Lower lobe of right lung (tissue), 2 donors: ENCODE data around the gene PAK4. TPM values are rescaled to one million over a fixed set of nuclear protein-coding genes. Genes with fewer than 3 reads are reported as not detected.

Experiments used
- ATAC-seq, 2 donors: fragments of 200-7000 bp; cut with Tn5 transposase; one replicate each; pipeline ENCODE4 v1.9.1; 2020 to 2022; ENCODE audit warnings: mild to moderate bottlenecking in 2 of 2, moderate library complexity in 2 of 2
- DNase-seq: peaks from one replicate; pipeline ENCODE4 v3.0.0-alpha.2; 2020
- H3K27ac ChIP-seq: fragments of 200-600 bp; one replicate; pipeline ENCODE4 v1.8.0; 2022
- H3K27me3 ChIP-seq: fragments of 200-600 bp; one replicate; pipeline ENCODE4 v1.8.0; 2022; ENCODE audit warnings: low read depth
- H3K36me3 ChIP-seq: fragments of 200-600 bp; one replicate; pipeline ENCODE4 v1.8.0; 2022; ENCODE audit warnings: mild to moderate bottlenecking
- H3K4me1 ChIP-seq: fragments of 200-600 bp; one replicate; pipeline ENCODE4 v1.8.0; 2022
- H3K4me3 ChIP-seq: fragments of 200-600 bp; one replicate; pipeline ENCODE4 v1.8.0; 2022; ENCODE audit warnings: mild to moderate bottlenecking
- H3K9me3 ChIP-seq: fragments of 200-600 bp; one replicate; pipeline ENCODE4 v1.8.0; 2022
- intact Hi-C: fragments of 100-400 bp; cut with DNase I; formaldehyde crosslinking; loops from one replicate; pipeline ENCODE4 v1.11.0; 2022
- total RNA-seq: library from RNA; stranded (reverse); fragmentation: NEBNext Ultra II Directional; extraction: Animal tissue kit (Norgen Biotek cat#: 25700); gene quantifications from one replicate; pipeline ENCODE4 v1.2.1, GENCODE V29; 2021
- TF ChIP-seq, protein P1 (sequence below): fragments of 200-600 bp; IDR thresholded peaks from one replicate; pipeline ENCODE4 v1.8.0; 2022; ENCODE audit warnings: antibody characterized with exemption, mild to moderate bottlenecking
- donor health status: DM: no; HTN: yes; CAD: no; lungs with severe emphysema.

Gene PAK4
- total RNA-seq, 1 donor from 2014 or later: 73.0 TPM

DNA sequence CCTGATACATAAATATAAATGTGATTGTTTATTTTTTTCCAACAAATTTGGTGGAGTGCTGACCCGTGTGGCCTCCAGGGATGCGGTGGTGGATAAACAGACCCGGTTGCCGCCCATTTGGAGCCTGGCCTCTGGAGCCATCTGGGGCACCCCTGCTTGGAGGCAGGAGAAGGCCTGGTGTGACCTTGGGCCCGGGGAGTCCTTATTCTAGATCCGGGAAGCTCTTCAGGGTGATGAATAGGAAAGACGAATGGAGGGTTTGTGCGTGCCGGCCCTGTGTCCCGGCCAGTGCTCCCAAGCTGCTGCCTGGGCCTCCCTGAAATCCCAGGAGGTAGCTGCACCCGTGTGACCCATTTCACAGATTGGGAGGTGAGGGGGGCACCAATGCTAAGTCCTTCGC, 11.5 kb downstream of the PAK4 start:
- H3K4me3 ChIP-seq: peak overlapping the region; percentile 45
- ATAC-seq: no peak
- no peak for DNase-seq
- H3K27me3 ChIP-seq: no peaks in the 10 kb centered on the region
- peak overlapping the region; percentile 74 for H3K27ac ChIP-seq
- intact Hi-C loops: no loop called here
- TF ChIP-seq, protein P1, sequence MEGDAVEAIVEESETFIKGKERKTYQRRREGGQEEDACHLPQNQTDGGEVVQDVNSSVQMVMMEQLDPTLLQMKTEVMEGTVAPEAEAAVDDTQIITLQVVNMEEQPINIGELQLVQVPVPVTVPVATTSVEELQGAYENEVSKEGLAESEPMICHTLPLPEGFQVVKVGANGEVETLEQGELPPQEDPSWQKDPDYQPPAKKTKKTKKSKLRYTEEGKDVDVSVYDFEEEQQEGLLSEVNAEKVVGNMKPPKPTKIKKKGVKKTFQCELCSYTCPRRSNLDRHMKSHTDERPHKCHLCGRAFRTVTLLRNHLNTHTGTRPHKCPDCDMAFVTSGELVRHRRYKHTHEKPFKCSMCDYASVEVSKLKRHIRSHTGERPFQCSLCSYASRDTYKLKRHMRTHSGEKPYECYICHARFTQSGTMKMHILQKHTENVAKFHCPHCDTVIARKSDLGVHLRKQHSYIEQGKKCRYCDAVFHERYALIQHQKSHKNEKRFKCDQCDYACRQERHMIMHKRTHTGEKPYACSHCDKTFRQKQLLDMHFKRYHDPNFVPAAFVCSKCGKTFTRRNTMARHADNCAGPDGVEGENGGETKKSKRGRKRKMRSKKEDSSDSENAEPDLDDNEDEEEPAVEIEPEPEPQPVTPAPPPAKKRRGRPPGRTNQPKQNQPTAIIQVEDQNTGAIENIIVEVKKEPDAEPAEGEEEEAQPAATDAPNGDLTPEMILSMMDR: no peak
- peaks cover 61% of the 10 kb centered on the region for H3K4me1 ChIP-seq
- H3K36me3 ChIP-seq: no peaks in the 10 kb centered on the region
- H3K9me3 ChIP-seq: no peaks in the 10 kb centered on the region

DNA sequence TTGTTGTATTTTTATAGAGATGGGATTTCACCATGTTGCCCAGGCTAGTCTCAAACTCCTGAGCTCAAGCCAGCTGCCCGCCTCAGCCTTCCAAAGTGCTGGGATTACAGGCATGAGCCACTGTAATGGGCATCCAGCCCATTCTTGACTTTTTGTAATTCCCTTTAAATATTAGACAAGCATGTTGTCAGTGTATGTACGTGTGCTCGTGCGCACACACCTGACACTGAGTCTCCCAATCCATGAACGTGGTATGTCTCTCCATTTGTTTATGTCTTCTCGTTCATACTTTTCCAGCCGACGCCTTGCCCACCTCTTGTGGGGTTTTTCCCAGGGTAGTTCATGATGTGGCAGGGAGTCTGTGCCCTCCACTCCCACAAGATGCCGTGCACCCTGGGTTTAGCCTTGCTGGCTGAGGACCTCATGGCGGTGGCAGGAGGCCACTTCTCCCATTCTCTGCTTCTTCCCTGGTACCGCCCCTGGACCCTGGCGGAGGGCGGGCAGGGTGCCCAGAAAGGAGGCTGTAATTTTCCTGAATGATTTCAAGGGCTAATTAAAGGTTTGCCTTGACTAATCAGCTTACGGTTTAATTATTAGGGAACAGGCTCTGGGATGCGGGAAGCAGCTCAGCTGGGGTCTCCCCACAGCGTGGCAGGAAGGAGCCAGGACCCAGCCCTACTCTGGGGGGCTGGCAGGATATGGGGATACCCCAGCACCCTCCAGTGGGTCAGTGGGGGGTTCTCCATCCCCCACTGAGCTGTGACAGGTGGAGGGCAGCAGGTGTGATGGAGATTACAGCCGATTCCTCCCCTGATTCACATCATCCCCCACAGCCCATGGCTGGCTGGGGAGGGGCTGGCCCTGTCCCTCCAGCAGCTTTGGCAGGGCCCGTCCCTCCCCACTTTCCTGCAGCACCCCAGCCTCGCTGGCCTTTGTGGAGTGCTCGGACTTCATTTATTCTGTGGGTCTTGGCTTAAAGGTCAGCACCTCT, 12.9 kb downstream of the PAK4 start:
- TF ChIP-seq, protein P1: no peak
- DNase-seq (no peak), ATAC-seq (no peak)
- Histone ChIP-seq H3K27ac (peak overlapping the region; percentile 41), H3K4me1 (peaks cover 56% of the 10 kb centered on the region), H3K27me3 (no peaks in the 10 kb centered on the region), H3K9me3 (no peaks in the 10 kb centered on the region), H3K4me3 (peak overlapping the region; percentile 30), H3K36me3 (no peaks in the 10 kb centered on the region)
- intact Hi-C loops: no loop called here

DNA sequence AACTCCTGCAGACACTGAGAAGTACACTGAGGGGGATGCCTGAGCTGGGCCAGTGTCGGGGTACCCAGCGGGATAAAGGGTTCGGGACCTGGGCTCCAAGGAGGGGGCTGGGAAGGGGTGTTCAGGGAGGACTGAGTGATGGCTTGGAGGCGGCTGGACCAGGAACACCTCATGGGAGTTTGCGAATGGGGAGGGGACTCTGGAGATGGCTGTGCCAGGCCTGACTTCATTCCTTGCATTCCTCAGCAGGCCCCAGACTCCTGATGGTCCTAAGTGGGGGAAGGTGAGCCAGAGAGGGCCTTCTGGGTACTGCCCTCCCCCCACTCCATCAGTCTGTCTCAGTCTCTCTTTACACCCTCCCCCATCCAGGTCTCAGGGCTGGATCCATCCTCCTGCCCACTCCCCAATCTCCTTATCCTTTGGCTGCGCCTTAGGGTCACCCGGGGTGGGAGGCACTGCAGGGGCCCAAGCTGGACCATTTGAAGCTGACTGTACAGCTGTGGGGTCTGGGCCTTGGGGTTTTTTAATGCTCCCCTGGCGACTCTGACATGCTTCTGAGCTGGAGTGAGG, 13.8 kb downstream of the PAK4 start:
- Histone ChIP-seq H3K36me3 (no peaks in the 10 kb centered on the region), H3K4me1 (peaks cover 57% of the 10 kb centered on the region), H3K27ac (peak overlapping the region; percentile 41), H3K9me3 (no peaks in the 10 kb centered on the region), H3K27me3 (no peaks in the 10 kb centered on the region), H3K4me3 (peak overlapping the region; percentile 30)
- intact Hi-C loops: no loop called here
- TF ChIP-seq, protein P1: no peak
- ATAC-seq: peak in 1 of 2 donors; percentile 5
- DNase-seq: no peak

DNA sequence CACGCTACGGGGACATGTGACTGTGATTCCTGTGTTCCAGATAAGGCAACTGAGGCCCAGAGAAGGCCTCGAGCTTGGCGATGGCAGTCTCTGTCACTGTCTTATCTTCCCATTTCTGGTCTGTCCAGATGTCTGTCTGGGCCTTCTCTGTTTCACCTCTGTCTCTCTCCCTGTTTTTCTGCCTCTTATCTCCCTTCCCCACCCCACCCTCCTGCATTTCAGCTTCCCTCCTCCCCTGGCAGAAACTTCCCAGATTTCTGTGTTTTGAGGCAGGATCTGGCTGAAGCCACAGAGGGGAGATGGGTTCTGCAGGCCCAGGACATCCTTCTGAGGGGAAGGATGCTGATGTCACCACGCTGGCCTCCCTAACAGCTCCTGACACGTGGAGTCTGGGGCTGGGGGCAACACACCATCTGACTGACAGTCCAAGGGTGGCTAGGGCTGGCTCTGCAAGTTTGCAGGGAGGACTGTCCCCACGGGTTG, 14.4 kb downstream of the PAK4 start:
- H3K27me3 ChIP-seq: no peaks in the 10 kb centered on the region
- peaks cover 63% of the 10 kb centered on the region for H3K4me1 ChIP-seq
- H3K27ac ChIP-seq: peak overlapping the region; percentile 41
- no peaks in the 10 kb centered on the region for H3K36me3 ChIP-seq
- no peak overlapping the region for H3K4me3 ChIP-seq
- no peaks in the 10 kb centered on the region for H3K9me3 ChIP-seq
- DNase-seq (no peak), ATAC-seq (no peak)
- TF ChIP-seq, protein P1: no peak
- intact Hi-C loops: no loop called here

DNA sequence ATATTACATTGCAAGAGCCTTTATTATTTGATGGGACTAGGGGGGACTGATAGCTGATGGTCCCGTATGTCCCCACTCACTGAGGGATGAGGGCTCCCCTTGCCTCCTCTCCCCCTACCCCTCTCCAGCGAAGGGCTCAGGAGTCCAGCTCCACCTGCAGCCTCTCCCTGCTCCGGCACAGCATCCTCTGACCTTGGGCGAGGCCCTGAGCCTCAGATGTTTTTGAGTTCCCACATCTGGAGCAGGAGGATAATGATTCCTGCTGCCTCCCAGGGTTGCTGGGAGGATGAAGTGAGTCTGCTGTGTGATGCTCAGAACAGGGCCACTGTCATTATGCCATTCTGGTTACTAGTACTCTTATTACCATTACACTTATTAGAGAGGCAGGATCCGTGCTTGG, 15.0 kb downstream of the PAK4 start:
- no peak for ATAC-seq
- Histone ChIP-seq H3K27me3 (no peaks in the 10 kb centered on the region), H3K4me1 (peaks cover 69% of the 10 kb centered on the region), H3K27ac (no peak overlapping the region), H3K4me3 (no peak overlapping the region), H3K9me3 (no peaks in the 10 kb centered on the region), H3K36me3 (no peaks in the 10 kb centered on the region)
- DNase-seq: no peak
- intact Hi-C loops: no loop called here
- TF ChIP-seq, protein P1: no peak
